CD4-positive, alpha-beta memory T cell (primary cell): ENCODE data around the gene TTC1. TPM values are rescaled to one million over a fixed set of nuclear protein-coding genes. Genes with fewer than 3 reads are reported as not detected.

Source experiments
- CTCF ChIA-PET: fragments of 350-600 bp; sonication (Branson Sonifier 250); formaldehyde crosslinking; loops from one replicate; lab custom pipeline; 2021; ENCODE audit warnings: inconsistent platforms; ENCODE audit not compliant: partially characterized antibody; lab: Charles Lee
- POLR2A ChIA-PET: fragments of 350-600 bp; sonication (Branson Sonifier 250); formaldehyde crosslinking; loops from one replicate; lab custom pipeline; 2021; ENCODE audit not compliant: partially characterized antibody; lab: Charles Lee
- DNase-seq, 5 donors: peaks; one replicate each; pipeline versions ENCODE4 v3.0.0 to v3.0.0-alpha.2; 2020 to 2022; ENCODE audit warnings: mixed read lengths in 1 of 5
- H3K27ac ChIP-seq: one replicate; pipeline ENCODE4 v1.7.0; 2013; ENCODE audit warnings: low read depth, low read length
- H3K27me3 ChIP-seq: 2 replicates; pipeline ENCODE4 v1.7.0; 2013; ENCODE audit warnings: mild to moderate bottlenecking, low read length, moderate library complexity; ENCODE audit not compliant: insufficient read depth
- H3K36me3 ChIP-seq: 2 replicates; pipeline ENCODE4 v1.7.0; 2013; ENCODE audit warnings: mild to moderate bottlenecking, low read length, moderate library complexity; ENCODE audit not compliant: insufficient read depth
- H3K4me1 ChIP-seq: 2 replicates; pipeline ENCODE4 v1.7.0; 2013; ENCODE audit warnings: mild to moderate bottlenecking, low read length, moderate library complexity; ENCODE audit not compliant: insufficient read depth
- H3K4me3 ChIP-seq, 2 donors: one replicate each; pipeline ENCODE4 v1.7.0; 2013; ENCODE audit warnings: low read length in 2 of 2, mild to moderate bottlenecking in 1 of 2
- H3K9me3 ChIP-seq, 2 donors: one replicate each; pipeline ENCODE4 v1.7.0; 2013; ENCODE audit warnings: low read length in 2 of 2, control low read depth in 1 of 2; ENCODE audit not compliant: control insufficient read depth in 1 of 2
- H3K27ac Mint-ChIP-seq, 7 donors: one replicate each; pipeline ENCODE4 v1.8.0; 2020 to 2021; ENCODE audit warnings: mixed read lengths in 7 of 7, mild to moderate bottlenecking in 6 of 7, inconsistent platforms in 3 of 7, moderate library complexity in 3 of 7
- H3K27me3 Mint-ChIP-seq, 2 donors: one replicate each; pipeline ENCODE4 v1.8.0; 2020 to 2021; ENCODE audit warnings: mixed read lengths in 2 of 2
- H3K36me3 Mint-ChIP-seq, 2 donors: one replicate each; pipeline ENCODE4 v1.8.0; 2020 to 2021; ENCODE audit warnings: mixed read lengths in 2 of 2, inconsistent platforms in 1 of 2, mild to moderate bottlenecking in 1 of 2
- H3K4me1 Mint-ChIP-seq, 4 donors: one replicate each; pipeline ENCODE4 v1.8.0; 2020 to 2021; ENCODE audit warnings: mixed read lengths in 4 of 4, mild to moderate bottlenecking in 1 of 4
- H3K4me3 Mint-ChIP-seq, 8 donors: one replicate each; pipeline ENCODE4 v1.8.0; 2020 to 2021; ENCODE audit warnings: mixed read lengths in 8 of 8, mild to moderate bottlenecking in 7 of 8, moderate library complexity in 6 of 8, inconsistent platforms in 3 of 8
- H3K9me3 Mint-ChIP-seq, 8 donors: one replicate each; pipeline ENCODE4 v1.8.0; 2020 to 2021; ENCODE audit warnings: mixed read lengths in 8 of 8, mild to moderate bottlenecking in 5 of 8, inconsistent platforms in 3 of 8, moderate library complexity in 1 of 8
- intact Hi-C: fragments of 100-400 bp; cut with micrococcal nuclease; formaldehyde crosslinking; loops from one replicate; pipeline ENCODE4 v1.15.1; 2023
- polyA plus RNA-seq, 2 donors: library from polyadenylated mRNA; unstranded; fragments of 300-500 nt; fragmentation: Illumina TruSeq; gene quantifications; one replicate each; pipeline ENCODE4 v1.2.3, GENCODE V29; 2021
- total RNA-seq, 2 experiments: library from RNA; stranded (reverse); gene quantifications; one replicate each; pipeline ENCODE4 v1.2.3, GENCODE V29; 2021

TTC1 gene
- total and polyA plus RNA-seq, 4 experiments from 2014 or later = 47.5 to 147 (median 71.7) TPM

DNA sequence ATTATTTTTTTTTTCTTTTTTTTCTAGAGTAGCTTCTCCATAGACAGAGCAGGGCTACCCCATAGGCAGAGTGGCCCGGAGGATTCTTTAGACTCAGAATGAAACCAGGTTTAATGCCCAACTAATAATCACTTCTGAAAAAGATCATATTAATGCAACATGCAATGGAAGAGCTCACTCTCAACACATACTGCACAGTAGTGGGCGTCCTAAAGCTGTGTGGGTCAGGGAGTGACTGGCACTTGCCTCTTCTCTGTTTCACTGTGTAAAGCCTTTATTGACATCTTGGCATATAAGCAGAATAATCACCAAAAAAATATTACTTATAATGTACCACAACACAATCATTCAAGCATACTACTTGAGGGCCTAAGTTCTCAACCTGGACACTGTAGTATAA, 99.2 kb downstream of the TTC1 start:
- intact Hi-C loops = no loop called here
- peaks cover 14 to 31% (median 21%) of the 10 kb centered on the region in 4 donors for H3K4me1 Mint-ChIP-seq

More for the DNA sequence above, 99.2 kb downstream of the TTC1 start:
- peaks cover 16% of the 10 kb centered on the region for H3K36me3 ChIP-seq
- no peaks in the 10 kb centered on the region for H3K9me3 Mint-ChIP-seq
- H3K9me3 ChIP-seq = no peaks in the 10 kb centered on the region
- no peak for DNase-seq
- H3K4me3 Mint-ChIP-seq = no peak overlapping the region
- H3K4me1 ChIP-seq = no peaks in the 10 kb centered on the region
- no peaks in the 10 kb centered on the region for H3K27me3 Mint-ChIP-seq
- H3K27ac ChIP-seq = no peak overlapping the region
- H3K27ac Mint-ChIP-seq = no peak overlapping the region
- H3K36me3 Mint-ChIP-seq = peaks cover 31 to 40% of the 10 kb centered on the region in 2 donors
- ChIA-PET POLR2A (interaction anchor here (1.0 to 1.5 kb wide), 3 partner anchors 11 to 314 kb away, joined by 3 to 4 read pairs (median 3); partner anchors contain the start of genes PTTG1 and PWWP2A), CTCF (no interaction called here)
- H3K27me3 ChIP-seq = no peaks in the 10 kb centered on the region
- H3K4me3 ChIP-seq = no peak overlapping the region

Other genes starting within 250 kb of the TTC1 start
- not detected for gene ADRA1B, start 92.7 kb upstream of the TTC1 start, total RNA-seq
- gene ADRA1B, start 92.7 kb upstream of the TTC1 start, polyA plus RNA-seq = not detected
- gene PWWP2A, start 110.3 kb downstream of the TTC1 start, total RNA-seq = 10 to 100 TPM; 38.7 to 40.6 TPM
- 10 to 100 TPM; 29.6 to 32.4 TPM for gene PWWP2A, start 110.3 kb downstream of the TTC1 start, polyA plus RNA-seq
- not detected for gene FABP6, start 220.4 kb downstream of the TTC1 start, total RNA-seq
- not detected for gene FABP6, start 220.4 kb downstream of the TTC1 start, polyA plus RNA-seq